GM23248 (cell line): Measurements from ENCODE around the gene VAV2. TPM values are rescaled to one million over a fixed set of nuclear protein-coding genes. Genes with fewer than 3 reads are reported as not detected.

Source experiments
- DNase-seq: peaks from one replicate; pipeline ENCODE4 v3.0.0-alpha.2; 2015
- H2AFZ ChIP-seq: fragments of 200-600 bp; sonication (generic); 2 replicates; pipeline ENCODE4 v1.6.1; 2016; ENCODE audit warnings: antibody characterized with exemption
- H3F3A ChIP-seq: fragments of 200-600 bp; sonication (generic); 2 replicates; pipeline ENCODE4 v1.6.1; 2016; ENCODE audit warnings: mild to moderate bottlenecking, antibody characterized with exemption, mixed run types; ENCODE audit not compliant: insufficient read depth
- H3K27ac ChIP-seq: fragments of 200-600 bp; sonication (generic); 2 replicates; pipeline ENCODE4 v1.5.1; 2016; ENCODE audit warnings: mild to moderate bottlenecking
- H3K27me3 ChIP-seq: fragments of 200-600 bp; sonication (generic); replicated peaks from 2 replicates; pipeline ENCODE4 v1.6.1; 2016; ENCODE audit warnings: mild to moderate bottlenecking; ENCODE audit not compliant: insufficient read depth
- H3K36me3 ChIP-seq: fragments of 200-600 bp; sonication (generic); 2 replicates; pipeline ENCODE4 v1.6.1; 2016; ENCODE audit warnings: low read depth, mild to moderate bottlenecking
- H3K4me1 ChIP-seq: fragments of 200-600 bp; sonication (generic); 2 replicates; pipeline ENCODE4 v1.6.1; 2016; ENCODE audit warnings: mild to moderate bottlenecking; ENCODE audit not compliant: insufficient read depth
- H3K4me2 ChIP-seq: fragments of 200-600 bp; sonication (generic); one replicate; pipeline ENCODE4 v1.6.1; 2016; ENCODE audit warnings: mild to moderate bottlenecking; ENCODE audit not compliant: unreplicated experiment
- H3K4me3 ChIP-seq: fragments of 200-600 bp; sonication (generic); 2 replicates; pipeline ENCODE4 v1.5.1; 2016; ENCODE audit warnings: mild to moderate bottlenecking
- H3K79me2 ChIP-seq: fragments of 200-600 bp; sonication (generic); 2 replicates; pipeline ENCODE4 v1.6.1; 2016; ENCODE audit warnings: mild to moderate bottlenecking; ENCODE audit not compliant: insufficient read depth
- H3K9ac ChIP-seq: fragments of 200-600 bp; sonication (generic); 2 replicates; pipeline ENCODE4 v1.6.1; 2016; ENCODE audit warnings: mild to moderate bottlenecking
- H3K9me2 ChIP-seq: fragments of 200-600 bp; sonication (generic); 2 replicates; pipeline ENCODE4 v1.6.1; 2016; ENCODE audit warnings: mixed run types, mild to moderate bottlenecking, moderate library complexity; ENCODE audit not compliant: insufficient read depth
- H3K9me3 ChIP-seq: fragments of 200-600 bp; sonication (generic); one replicate; pipeline ENCODE4 v1.6.1; 2017; ENCODE audit warnings: low read depth
- H4K20me1 ChIP-seq: fragments of 200-600 bp; sonication (generic); 2 replicates; pipeline ENCODE4 v1.6.0; 2016; ENCODE audit not compliant: insufficient read depth
- EZH2 ChIP-seq: fragments of 200-600 bp; sonication (generic); IDR thresholded peaks from 2 replicates; pipeline ENCODE4 v1.6.1; 2018; ENCODE audit warnings: antibody characterized with exemption, mild to moderate bottlenecking; ENCODE audit not compliant: insufficient read depth, poor library complexity, severe bottlenecking
- EZH2phosphoT487 ChIP-seq: fragments of 200-600 bp; sonication (generic); IDR thresholded peaks from 2 replicates; pipeline ENCODE4 v1.6.1; 2018; ENCODE audit warnings: antibody characterized with exemption, moderate library complexity, mild to moderate bottlenecking, low read depth; ENCODE audit not compliant: insufficient read depth
- WGBS, 2 experiments: methylation state at CpG; one replicate each; pipeline ENCODE4 v1.1.6; 2015 to 2017; ENCODE audit warnings: low lambda C conversion rate in 2 of 2, low coverage in 1 of 2; ENCODE audit errors: missing lambda C conversion rate in 2 of 2; 5-methylcytosine and 5-hydroxymethylcytosine counted together
- in situ Hi-C: fragments of 300-500 bp; cut with MboI; formaldehyde crosslinking; loops from 2 replicates; pipeline ENCODE4 v1.15.0; 2020
- polyA plus RNA-seq: library from polyadenylated mRNA; unstranded; fragments of >200 nt; fragmentation: Nextera tagmentation; extraction: Ambion mirVana; gene quantifications from 2 replicates; pipeline ENCODE4 v1.2.1, GENCODE V29; 2016
- total RNA-seq: library from RNA; depleted of rRNA; stranded (reverse); fragments of >200 nt; shearing (Covaris generic); gene quantifications from 2 replicates; pipeline ENCODE4 v1.2.3, GENCODE V29; 2014

Gene VAV2
- total and polyA plus RNA-seq, 2 experiments from 2014 or later = 6.7 to 9.0 TPM

GRCh38 chr9:133968428-133968827 is 23.7 kb downstream of the VAV2 start:
- in situ Hi-C loops = no loop called here
- Histone ChIP-seq H3K9me3 (no peaks in the 10 kb centered on the region), H3F3A (no peaks in the 10 kb centered on the region), H3K9me2 (no peaks in the 10 kb centered on the region), H3K4me3 (no peak overlapping the region), H4K20me1 (no peaks in the 10 kb centered on the region), H3K79me2 (peaks cover 99% of the 10 kb centered on the region), H3K36me3 (no peaks in the 10 kb centered on the region), H3K4me1 (no peaks in the 10 kb centered on the region), H3K27me3 (no peaks in the 10 kb centered on the region), H2AFZ (no peak overlapping the region), H3K4me2 (no peak overlapping the region), H3K27ac (no peak overlapping the region), H3K9ac (no peak overlapping the region)
- 93 to 95% methylated on average over 12 of the region's 12 CpGs for whole genome bisulfite sequencing, 2 experiments
- no peak for DNase-seq
- TF ChIP-seq EZH2phosphoT487 (no peak), EZH2 (no peak)

- Histone ChIP-seq H3K36me3 (no peaks in the 10 kb centered on the region), H4K20me1 (no peaks in the 10 kb centered on the region), H3F3A (no peaks in the 10 kb centered on the region), H3K27me3 (no peaks in the 10 kb centered on the region), H3K4me2 (no peak overlapping the region), H3K9me2 (no peaks in the 10 kb centered on the region), H3K4me1 (no peaks in the 10 kb centered on the region), H2AFZ (no peak overlapping the region), H3K9ac (no peak overlapping the region), H3K9me3 (no peaks in the 10 kb centered on the region), H3K4me3 (no peak overlapping the region), H3K27ac (no peak overlapping the region), H3K79me2 (peaks cover 99% of the 10 kb centered on the region)
- WGBS, 2 experiments = 95 to 98% methylated on average over 7 of the region's 7 CpGs
- no peak for DNase-seq
- in situ Hi-C loops = no loop called here
- TF ChIP-seq EZH2 (no peak), EZH2phosphoT487 (no peak)
Observed at GRCh38 chr9:133967024-133967741, 24.9 kb downstream of the VAV2 start.

DNA sequence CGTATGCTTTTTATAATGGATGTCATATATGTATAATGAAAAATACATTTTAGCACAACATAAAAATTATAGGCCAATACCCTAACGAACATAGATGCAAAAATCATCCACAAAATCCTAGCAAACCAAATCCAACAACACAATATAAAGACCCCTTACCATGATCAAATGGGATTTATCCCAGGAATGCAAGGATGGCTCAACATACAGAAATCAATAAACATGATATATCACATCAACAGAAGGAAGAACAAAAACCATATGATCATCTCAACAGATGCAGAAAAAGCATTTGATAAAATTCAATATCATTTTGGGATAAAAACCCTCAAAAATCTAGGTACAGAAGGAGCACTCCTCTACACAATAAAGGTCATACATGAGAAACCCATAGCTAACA is 27.7 kb downstream of the VAV2 start:
- no peak for TF ChIP-seq EZH2phosphoT487
- TF ChIP-seq EZH2 = no peak
- WGBS, 2 experiments = 95 to 96% methylated on average over 2 of the region's 2 CpGs
- no peaks in the 10 kb centered on the region for H3K27me3 ChIP-seq
- peaks cover 99% of the 10 kb centered on the region for H3K79me2 ChIP-seq
- H3K4me1 ChIP-seq = no peaks in the 10 kb centered on the region; the same call in 1 of the 2 replicates
- H3K27ac ChIP-seq = no peak overlapping the region
- no peaks in the 10 kb centered on the region for H4K20me1 ChIP-seq
- H3F3A ChIP-seq = no peaks in the 10 kb centered on the region
- H3K9me3 ChIP-seq = no peaks in the 10 kb centered on the region
- H3K36me3 ChIP-seq = no peaks in the 10 kb centered on the region
- H3K4me3 ChIP-seq = no peak overlapping the region
- H3K9me2 ChIP-seq = no peaks in the 10 kb centered on the region
- H3K9ac ChIP-seq = no peak overlapping the region
- DNase-seq = no peak
- no peak overlapping the region for H3K4me2 ChIP-seq
- in situ Hi-C loops = no loop called here
- H2AFZ ChIP-seq = no peak overlapping the region

DNA sequence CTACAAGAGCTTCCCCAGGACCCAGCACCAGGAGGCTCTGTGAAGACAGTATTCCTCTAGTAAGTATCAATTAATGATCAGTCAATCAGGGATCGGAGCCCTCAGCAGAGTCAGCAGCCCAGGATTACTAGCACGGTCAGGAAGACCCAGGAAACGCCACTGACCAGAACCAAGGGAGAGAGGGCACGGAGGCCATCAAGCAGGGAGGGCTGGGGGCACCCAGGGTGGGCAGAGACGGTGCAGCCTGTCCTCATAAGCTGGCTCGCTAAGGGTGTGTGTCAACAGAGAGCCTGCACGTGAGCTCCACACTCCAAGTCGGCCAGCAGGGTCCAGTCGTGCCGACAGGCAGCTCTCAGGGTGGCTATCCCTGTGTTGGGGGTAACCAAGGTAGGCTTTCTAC is 29.0 kb downstream of the VAV2 start:
- TF ChIP-seq EZH2phosphoT487 (no peak), EZH2 (no peak)
- no peaks in the 10 kb centered on the region for H3F3A ChIP-seq
- no peaks in the 10 kb centered on the region for H3K27me3 ChIP-seq
- no peaks in the 10 kb centered on the region; the same call in 1 of the 2 replicates for H3K4me1 ChIP-seq
- DNase-seq = no peak
- no peaks in the 10 kb centered on the region for H3K36me3 ChIP-seq
- in situ Hi-C loops = no loop called here
- peaks cover 95% of the 10 kb centered on the region for H3K79me2 ChIP-seq
- WGBS, 2 experiments = 83 to 87% methylated on average over 10 of the region's 10 CpGs
- H3K9ac ChIP-seq = no peak overlapping the region
- H3K9me3 ChIP-seq = no peaks in the 10 kb centered on the region
- no peaks in the 10 kb centered on the region for H3K9me2 ChIP-seq
- H3K4me3 ChIP-seq = no peak overlapping the region
- H3K27ac ChIP-seq = no peak overlapping the region
- H4K20me1 ChIP-seq = no peaks in the 10 kb centered on the region
- H3K4me2 ChIP-seq = no peak overlapping the region
- no peak overlapping the region for H2AFZ ChIP-seq
